ENCODE results near the gene BPIFB1. TPM values are rescaled to one million over a fixed set of nuclear protein-coding genes. Genes with fewer than 3 reads are reported as not detected.

Gene BPIFB1
- total RNA-seq, 1 experiment from 2014 or later: 0.10 TPM

DNA sequence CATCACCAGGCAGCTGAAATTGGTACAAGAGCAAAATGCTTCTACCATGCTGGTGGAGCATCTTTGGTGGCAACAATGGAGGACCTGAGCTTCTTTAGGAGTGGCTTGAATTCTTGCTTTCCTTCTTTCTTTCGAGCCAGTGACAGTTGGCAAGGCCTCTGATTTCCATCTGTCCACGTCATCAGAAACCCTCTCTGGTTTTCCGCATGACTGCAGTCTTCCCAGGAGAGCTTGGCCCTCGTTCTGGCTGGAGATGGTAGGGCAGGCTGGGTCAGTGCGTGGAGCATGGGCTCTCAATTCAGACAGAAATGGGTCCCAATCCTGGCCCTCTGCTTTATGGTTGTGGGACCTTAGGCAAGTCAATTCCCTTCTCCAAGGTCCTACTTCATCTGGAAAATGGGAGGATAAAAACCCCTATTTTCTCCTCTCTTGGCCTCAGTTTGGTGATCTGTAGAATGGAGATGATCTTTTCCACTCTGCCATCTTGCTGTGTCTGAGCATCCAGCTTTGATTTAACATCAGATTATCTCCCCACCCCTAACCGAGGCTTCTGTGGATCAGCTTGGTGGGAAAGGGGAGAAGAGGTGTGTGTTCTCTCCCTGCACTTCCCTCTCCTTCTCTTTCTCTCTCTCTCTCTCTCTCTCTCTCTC lies 3.6 kb upstream of the BPIFB1 start:
- ChIA-PET CTCF (no interaction called here), POLR2A (interaction anchor here (1.0 kb wide), 1 partner anchor 10 kb away, joined by 6 read pairs; no protein-coding TSS in a partner anchor)
- intact Hi-C loops (cut with micrococcal nuclease; ENCODE audit: unreplicated experiment) (no loop called here), in situ Hi-C loops (cut with HindIII; ENCODE audit: low pct_unique_long_range_greater_than_20kb, low sequenced_read_pairs) (no loop called here)
- BruUV-seq (replicated peaks): no TSS peak
- H3K4me3 ChIP-seq (ENCODE audit: low read depth in 2 of 2, low read length in 2 of 2): no peak overlapping the region
- ATAC-seq (no peak), DNase-seq (ENCODE audit: low read depth, low spot score) (no peak)
- no peaks in the 10 kb centered on the region for H3K4me1 ChIP-seq (ENCODE audit: control insufficient read depth, insufficient read depth, low read length)
- no peaks in the 10 kb centered on the region; the same call in 1 of the 2 replicates for H3K27me3 ChIP-seq (ENCODE audit: control insufficient read depth, insufficient read depth, low read length)
- H3K36me3 ChIP-seq (ENCODE audit: control insufficient read depth, insufficient read depth, low read length): no peaks in the 10 kb centered on the region
- no peak overlapping the region for H3K27ac ChIP-seq (ENCODE audit: low read length)
- H3K9me3 ChIP-seq (ENCODE audit: control insufficient read depth, insufficient read depth, low read depth, low read length): no peaks in the 10 kb centered on the region
- TF ChIP-seq, protein P1, sequence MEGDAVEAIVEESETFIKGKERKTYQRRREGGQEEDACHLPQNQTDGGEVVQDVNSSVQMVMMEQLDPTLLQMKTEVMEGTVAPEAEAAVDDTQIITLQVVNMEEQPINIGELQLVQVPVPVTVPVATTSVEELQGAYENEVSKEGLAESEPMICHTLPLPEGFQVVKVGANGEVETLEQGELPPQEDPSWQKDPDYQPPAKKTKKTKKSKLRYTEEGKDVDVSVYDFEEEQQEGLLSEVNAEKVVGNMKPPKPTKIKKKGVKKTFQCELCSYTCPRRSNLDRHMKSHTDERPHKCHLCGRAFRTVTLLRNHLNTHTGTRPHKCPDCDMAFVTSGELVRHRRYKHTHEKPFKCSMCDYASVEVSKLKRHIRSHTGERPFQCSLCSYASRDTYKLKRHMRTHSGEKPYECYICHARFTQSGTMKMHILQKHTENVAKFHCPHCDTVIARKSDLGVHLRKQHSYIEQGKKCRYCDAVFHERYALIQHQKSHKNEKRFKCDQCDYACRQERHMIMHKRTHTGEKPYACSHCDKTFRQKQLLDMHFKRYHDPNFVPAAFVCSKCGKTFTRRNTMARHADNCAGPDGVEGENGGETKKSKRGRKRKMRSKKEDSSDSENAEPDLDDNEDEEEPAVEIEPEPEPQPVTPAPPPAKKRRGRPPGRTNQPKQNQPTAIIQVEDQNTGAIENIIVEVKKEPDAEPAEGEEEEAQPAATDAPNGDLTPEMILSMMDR (IDR thresholded peaks at IDR 0.05): no peak
- TF ChIP-seq POLR2AphosphoS5 (IDR thresholded peaks at IDR 0.05; ENCODE audit: low read depth, low read length): no peak
- no peak for TF ChIP-seq TCF7L2 (IDR thresholded peaks at IDR 0.05; ENCODE audit: low read depth, low read length)

DNA sequence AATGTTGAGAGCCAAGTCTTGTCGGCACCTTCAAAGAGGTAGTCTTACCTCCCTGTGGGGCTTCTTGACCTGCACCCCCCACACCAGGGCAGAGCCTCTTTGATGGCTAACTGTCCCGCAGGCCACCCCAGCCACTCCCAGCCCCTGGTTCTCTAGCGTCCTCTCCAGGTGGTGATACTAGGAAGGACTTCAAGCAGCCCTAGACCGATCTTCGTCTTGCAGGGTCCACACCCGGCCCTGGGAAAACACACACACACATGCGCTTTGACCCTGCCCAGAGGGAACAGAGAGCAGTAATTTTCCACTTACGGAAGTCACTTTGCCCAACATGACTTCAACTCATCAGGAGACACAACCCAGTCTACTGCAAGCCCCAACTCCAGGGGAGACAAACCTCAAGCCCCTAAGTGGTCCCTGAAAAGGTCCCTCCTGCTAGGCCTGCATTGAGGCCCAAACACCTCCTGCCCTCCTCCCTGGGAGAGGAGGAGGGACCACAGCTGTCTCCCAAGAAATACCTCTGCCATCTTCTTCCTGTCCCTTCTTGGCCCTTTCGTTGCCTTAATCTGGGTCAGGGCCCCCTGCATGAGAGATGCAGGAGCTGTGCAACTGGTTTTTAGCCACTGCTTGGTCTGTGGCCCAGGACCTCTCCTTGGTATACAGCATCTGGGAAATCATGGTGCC lies 2.9 kb upstream of the BPIFB1 start:
- POLR2A ChIA-PET: interaction anchor here (0.6 kb wide), 1 partner anchor 186 kb away, joined by 11 read pairs; no protein-coding TSS in a partner anchor
- TF ChIP-seq, protein P2, sequence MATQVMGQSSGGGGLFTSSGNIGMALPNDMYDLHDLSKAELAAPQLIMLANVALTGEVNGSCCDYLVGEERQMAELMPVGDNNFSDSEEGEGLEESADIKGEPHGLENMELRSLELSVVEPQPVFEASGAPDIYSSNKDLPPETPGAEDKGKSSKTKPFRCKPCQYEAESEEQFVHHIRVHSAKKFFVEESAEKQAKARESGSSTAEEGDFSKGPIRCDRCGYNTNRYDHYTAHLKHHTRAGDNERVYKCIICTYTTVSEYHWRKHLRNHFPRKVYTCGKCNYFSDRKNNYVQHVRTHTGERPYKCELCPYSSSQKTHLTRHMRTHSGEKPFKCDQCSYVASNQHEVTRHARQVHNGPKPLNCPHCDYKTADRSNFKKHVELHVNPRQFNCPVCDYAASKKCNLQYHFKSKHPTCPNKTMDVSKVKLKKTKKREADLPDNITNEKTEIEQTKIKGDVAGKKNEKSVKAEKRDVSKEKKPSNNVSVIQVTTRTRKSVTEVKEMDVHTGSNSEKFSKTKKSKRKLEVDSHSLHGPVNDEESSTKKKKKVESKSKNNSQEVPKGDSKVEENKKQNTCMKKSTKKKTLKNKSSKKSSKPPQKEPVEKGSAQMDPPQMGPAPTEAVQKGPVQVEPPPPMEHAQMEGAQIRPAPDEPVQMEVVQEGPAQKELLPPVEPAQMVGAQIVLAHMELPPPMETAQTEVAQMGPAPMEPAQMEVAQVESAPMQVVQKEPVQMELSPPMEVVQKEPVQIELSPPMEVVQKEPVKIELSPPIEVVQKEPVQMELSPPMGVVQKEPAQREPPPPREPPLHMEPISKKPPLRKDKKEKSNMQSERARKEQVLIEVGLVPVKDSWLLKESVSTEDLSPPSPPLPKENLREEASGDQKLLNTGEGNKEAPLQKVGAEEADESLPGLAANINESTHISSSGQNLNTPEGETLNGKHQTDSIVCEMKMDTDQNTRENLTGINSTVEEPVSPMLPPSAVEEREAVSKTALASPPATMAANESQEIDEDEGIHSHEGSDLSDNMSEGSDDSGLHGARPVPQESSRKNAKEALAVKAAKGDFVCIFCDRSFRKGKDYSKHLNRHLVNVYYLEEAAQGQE (IDR thresholded peaks at IDR 0.05; ENCODE audit: insufficient read depth in 1 of 2, low read depth in 2 of 2, low read length in 1 of 2): no peak
- TF ChIP-seq, protein P1 (IDR thresholded peaks at IDR 0.05): no peak
- TF ChIP-seq TCF7L2 (IDR thresholded peaks at IDR 0.05; ENCODE audit: low read depth, low read length) (no peak), SIN3A (IDR thresholded peaks at IDR 0.05; ENCODE audit: borderline replicate concordance, insufficient read depth, low read depth, low read length) (no peak), POLR2AphosphoS5 (IDR thresholded peaks at IDR 0.05; ENCODE audit: low read depth, low read length) (no peak)
- ATAC-seq (no peak), DNase-seq (ENCODE audit: low read depth, low spot score) (no peak)
- H3K4me3 ChIP-seq (ENCODE audit: low read depth in 2 of 2, low read length in 2 of 2): no peak overlapping the region
- no TSS peak for BruUV-seq (replicated peaks)
- H3K4me1 ChIP-seq (ENCODE audit: control insufficient read depth, insufficient read depth, low read length): no peaks in the 10 kb centered on the region
- H3K27me3 ChIP-seq (ENCODE audit: control insufficient read depth, insufficient read depth, low read length): no peaks in the 10 kb centered on the region; the same call in 1 of the 2 replicates
- no peaks in the 10 kb centered on the region for H3K36me3 ChIP-seq (ENCODE audit: control insufficient read depth, insufficient read depth, low read length)
- CTCF ChIA-PET: interaction anchor here (0.6 kb wide), 1 partner anchor 66 kb away, joined by 10 read pairs; no protein-coding TSS in a partner anchor
- no peaks in the 10 kb centered on the region for H3K9me3 ChIP-seq (ENCODE audit: control insufficient read depth, insufficient read depth, low read depth, low read length)
- in situ Hi-C loops (cut with HindIII; ENCODE audit: low pct_unique_long_range_greater_than_20kb, low sequenced_read_pairs) (no loop called here), intact Hi-C loops (cut with micrococcal nuclease; ENCODE audit: unreplicated experiment) (no loop called here)
- no peak overlapping the region for H3K27ac ChIP-seq (ENCODE audit: low read length)
